PC-3 (cell line): Measurements from ENCODE around the gene HIPK2. TPM values are rescaled to one million over a fixed set of nuclear protein-coding genes. Genes with fewer than 3 reads are reported as not detected.
A peak's percentile ranks its signal among the peaks of the same experiment; 100 is the strongest.

Source experiments
- ATAC-seq: fragments of 200-7000 bp; cut with Tn5 transposase; 2 replicates; pipeline ENCODE4 v1.9.1; 2020; ENCODE audit warnings: mild to moderate bottlenecking, moderate library complexity
- BruUV-seq: library from RNA; stranded (reverse); fragments of 400-500 nt; replicated peaks from 2 replicates; lab custom pipeline; 2021; lab: Mats Ljungman, UMichigan
- CTCF ChIA-PET: fragments of 300-600 bp; sonication (Branson Sonifier 250); formaldehyde crosslinking; loops from one replicate; lab custom pipeline; 2022; ENCODE audit warnings: antibody characterized with exemption; lab: Charles Lee
- POLR2A ChIA-PET: fragments of 300-600 bp; sonication (Branson Sonifier 250); formaldehyde crosslinking; loops from one replicate; lab custom pipeline; 2022; ENCODE audit warnings: antibody characterized with exemption; ENCODE audit not compliant: unreplicated experiment; lab: Charles Lee
- DNase-seq: peaks from one replicate; pipeline ENCODE4 v3.0.0-alpha.2; 2015
- H2AFZ ChIP-seq: fragments of 300-600 bp; sonication (generic); 2 replicates; pipeline ENCODE4 v1.6.0; 2016; ENCODE audit warnings: antibody characterized with exemption, low read length
- H3F3A ChIP-seq: fragments of 300-600 bp; sonication (generic); one replicate; pipeline ENCODE4 v1.6.0; 2017; ENCODE audit warnings: antibody characterized with exemption, low read length, control low read depth, mild to moderate bottlenecking; ENCODE audit not compliant: unreplicated experiment
- H3K27ac ChIP-seq: fragments of 300-600 bp; sonication (generic); 2 replicates; pipeline ENCODE4 v1.5.1; 2016; ENCODE audit warnings: mild to moderate bottlenecking, low read length
- H3K27me3 ChIP-seq: fragments of 300-600 bp; sonication (generic); 2 replicates; pipeline ENCODE4 v1.6.1; 2016; ENCODE audit warnings: low read length, mixed read lengths
- H3K36me3 ChIP-seq: fragments of 300-600 bp; sonication (generic); 2 replicates; pipeline ENCODE4 v1.6.1; 2016; ENCODE audit warnings: low read depth, mixed run types, low read length, mixed read lengths
- H3K4me1 ChIP-seq: fragments of 300-600 bp; sonication (generic); 2 replicates; pipeline ENCODE4 v1.5.1; 2016; ENCODE audit warnings: low read length; ENCODE audit not compliant: insufficient read depth
- H3K4me2 ChIP-seq: fragments of 300-600 bp; sonication (generic); 2 replicates; pipeline ENCODE4 v1.6.0; 2016; ENCODE audit warnings: low read length
- H3K4me3 ChIP-seq: fragments of 300-600 bp; sonication (generic); 2 replicates; pipeline ENCODE4 v1.5.1; 2016; ENCODE audit warnings: mild to moderate bottlenecking, low read length, mixed read lengths
- H3K79me2 ChIP-seq: fragments of 300-600 bp; sonication (generic); 2 replicates; pipeline ENCODE4 v1.6.1; 2017; ENCODE audit warnings: low read length, mixed read lengths
- H3K9ac ChIP-seq: fragments of 300-600 bp; sonication (generic); 2 replicates; pipeline ENCODE4 v1.6.0; 2016; ENCODE audit warnings: mild to moderate bottlenecking, low read length
- H3K9me2 ChIP-seq: fragments of 300-600 bp; sonication (generic); replicated peaks from 2 replicates; pipeline ENCODE4 v1.6.1; 2016; ENCODE audit warnings: mixed run types, low read length, mixed read lengths
- H3K9me3 ChIP-seq: fragments of 300-600 bp; sonication (generic); 2 replicates; pipeline ENCODE4 v1.6.1; 2016; ENCODE audit warnings: low read length, mixed read lengths
- H4K20me1 ChIP-seq: fragments of 300-600 bp; sonication (generic); 2 replicates; pipeline ENCODE4 v1.6.1; 2016; ENCODE audit warnings: low read length, mixed read lengths
- EZH2 ChIP-seq: fragments of 300-600 bp; sonication (generic); IDR thresholded peaks from one replicate; pipeline ENCODE4 v1.6.1; 2017; ENCODE audit warnings: antibody characterized with exemption, mild to moderate bottlenecking, low read length; ENCODE audit not compliant: unreplicated experiment
- EZH2phosphoT487 ChIP-seq: fragments of 300-600 bp; sonication (generic); IDR thresholded peaks from 2 replicates; pipeline ENCODE4 v1.6.1; 2018; ENCODE audit warnings: mild to moderate bottlenecking, antibody characterized with exemption, low read length, borderline replicate concordance
- intact Hi-C: fragments of 100-400 bp; cut with micrococcal nuclease; formaldehyde crosslinking; loops from 2 replicates; pipeline ENCODE4 v1.9.0; 2023
- total RNA-seq: library from RNA; depleted of rRNA; stranded (reverse); fragments of >200 nt; gene quantifications from 2 replicates; pipeline ENCODE4 v1.2.3, GENCODE V29; 2014
- TF ChIP-seq, protein P1 (sequence below): fragments of 300-600 bp; sonication (generic); conservative IDR thresholded peaks from 2 replicates; pipeline ENCODE4 v1.5.1; 2017; ENCODE audit warnings: antibody characterized with exemption, low read depth, mild to moderate bottlenecking, low read length

The HIPK2 gene
- total RNA-seq, 1 experiment from 2014 or later = 38.1 TPM

DNA sequence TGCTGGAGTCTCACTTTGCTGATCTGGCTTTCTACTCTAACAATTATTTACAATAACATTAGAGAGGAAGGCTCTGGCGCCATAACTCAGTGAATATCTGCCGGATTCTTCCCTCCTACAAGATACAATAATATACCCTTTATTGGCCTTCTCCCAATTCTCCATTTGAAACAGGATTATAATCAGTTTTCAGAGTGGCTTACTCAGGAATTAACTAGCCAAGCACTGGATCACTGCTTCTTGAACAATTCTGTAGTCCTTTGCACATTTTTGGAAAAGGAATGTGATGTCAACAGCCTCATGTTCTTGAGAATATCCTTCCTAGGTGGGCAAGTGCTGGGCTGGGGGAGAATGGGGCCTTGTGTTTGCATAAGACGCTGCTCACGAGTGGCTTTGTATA is 125.9 kb downstream of the HIPK2 start:
- intact Hi-C loops = no loop called here
- H3K9ac ChIP-seq = no peak overlapping the region
- no peak overlapping the region for H3K4me3 ChIP-seq
- CTCF ChIA-PET = interaction anchor here (1.3 kb wide), 1 partner anchor 101 kb away, joined by 5 read pairs; no protein-coding TSS in a partner anchor
- POLR2A ChIA-PET = no interaction called here
- peaks cover 86% of the 10 kb centered on the region for H3K79me2 ChIP-seq
- no peaks in the 10 kb centered on the region for H3K27me3 ChIP-seq
- no peaks in the 10 kb centered on the region for H3K9me2 ChIP-seq
- TF ChIP-seq EZH2 = no peak
- TF ChIP-seq EZH2phosphoT487 = no peak
- BruUV-seq = no TSS peak
- no peak overlapping the region for H2AFZ ChIP-seq
- no peaks in the 10 kb centered on the region for H3F3A ChIP-seq
- H3K27ac ChIP-seq = peak overlapping the region; percentile 20; the same call in 1 of the 2 replicates
- no peak overlapping the region for H3K4me2 ChIP-seq
- H4K20me1 ChIP-seq = no peaks in the 10 kb centered on the region
- H3K9me3 ChIP-seq = no peaks in the 10 kb centered on the region
- H3K36me3 ChIP-seq = peaks cover 3% of the 10 kb centered on the region; the same call in 1 of the 2 replicates
- DNase-seq (no peak), ATAC-seq (no peak)
- H3K4me1 ChIP-seq = peaks cover 24% of the 10 kb centered on the region

DNA sequence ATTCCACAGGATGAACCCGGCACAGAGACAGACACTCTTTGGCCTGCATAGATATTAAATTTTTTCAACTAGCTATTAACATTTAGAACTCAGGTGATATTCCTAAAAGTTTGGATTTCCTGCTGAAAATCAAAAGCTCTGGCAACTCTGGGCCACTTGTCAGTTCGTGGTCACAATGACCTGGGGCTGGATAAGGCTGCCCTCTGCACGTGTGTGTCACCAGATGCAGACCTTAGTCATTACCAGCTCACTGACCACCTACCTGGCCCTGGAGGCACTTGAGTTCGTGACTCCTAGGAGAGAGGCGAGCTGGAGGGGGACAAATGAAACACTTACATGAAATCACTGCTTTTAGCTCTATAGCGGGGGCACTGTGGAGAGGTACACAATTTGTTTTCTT is 126.5 kb downstream of the HIPK2 start:
- Histone ChIP-seq H2AFZ (no peak overlapping the region), H3K9me3 (no peaks in the 10 kb centered on the region), H3K4me2 (no peak overlapping the region), H3K27me3 (no peaks in the 10 kb centered on the region), H3K27ac (peak overlapping the region; percentile 20), H3K4me1 (peaks cover 31% of the 10 kb centered on the region), H3K9ac (no peak overlapping the region), H3K36me3 (peaks cover 3% of the 10 kb centered on the region; the same call in 1 of the 2 replicates), H3F3A (no peaks in the 10 kb centered on the region), H3K4me3 (no peak overlapping the region), H3K9me2 (no peaks in the 10 kb centered on the region), H4K20me1 (no peaks in the 10 kb centered on the region), H3K79me2 (peaks cover 86% of the 10 kb centered on the region)
- intact Hi-C loops = no loop called here
- DNase-seq (peak; percentile 25), ATAC-seq (peak; percentile 34)
- TF ChIP-seq EZH2 (no peak), EZH2phosphoT487 (no peak)
- TF ChIP-seq, protein P1, sequence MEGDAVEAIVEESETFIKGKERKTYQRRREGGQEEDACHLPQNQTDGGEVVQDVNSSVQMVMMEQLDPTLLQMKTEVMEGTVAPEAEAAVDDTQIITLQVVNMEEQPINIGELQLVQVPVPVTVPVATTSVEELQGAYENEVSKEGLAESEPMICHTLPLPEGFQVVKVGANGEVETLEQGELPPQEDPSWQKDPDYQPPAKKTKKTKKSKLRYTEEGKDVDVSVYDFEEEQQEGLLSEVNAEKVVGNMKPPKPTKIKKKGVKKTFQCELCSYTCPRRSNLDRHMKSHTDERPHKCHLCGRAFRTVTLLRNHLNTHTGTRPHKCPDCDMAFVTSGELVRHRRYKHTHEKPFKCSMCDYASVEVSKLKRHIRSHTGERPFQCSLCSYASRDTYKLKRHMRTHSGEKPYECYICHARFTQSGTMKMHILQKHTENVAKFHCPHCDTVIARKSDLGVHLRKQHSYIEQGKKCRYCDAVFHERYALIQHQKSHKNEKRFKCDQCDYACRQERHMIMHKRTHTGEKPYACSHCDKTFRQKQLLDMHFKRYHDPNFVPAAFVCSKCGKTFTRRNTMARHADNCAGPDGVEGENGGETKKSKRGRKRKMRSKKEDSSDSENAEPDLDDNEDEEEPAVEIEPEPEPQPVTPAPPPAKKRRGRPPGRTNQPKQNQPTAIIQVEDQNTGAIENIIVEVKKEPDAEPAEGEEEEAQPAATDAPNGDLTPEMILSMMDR = no peak
- ChIA-PET CTCF (interaction anchor here (1.3 kb wide), 1 partner anchor 102 kb away, joined by 5 read pairs; no protein-coding TSS in a partner anchor), POLR2A (interaction anchor here (0.6 kb wide), 1 partner anchor 23 kb away, joined by 12 read pairs; no protein-coding TSS in a partner anchor)
- BruUV-seq = no TSS peak

DNA sequence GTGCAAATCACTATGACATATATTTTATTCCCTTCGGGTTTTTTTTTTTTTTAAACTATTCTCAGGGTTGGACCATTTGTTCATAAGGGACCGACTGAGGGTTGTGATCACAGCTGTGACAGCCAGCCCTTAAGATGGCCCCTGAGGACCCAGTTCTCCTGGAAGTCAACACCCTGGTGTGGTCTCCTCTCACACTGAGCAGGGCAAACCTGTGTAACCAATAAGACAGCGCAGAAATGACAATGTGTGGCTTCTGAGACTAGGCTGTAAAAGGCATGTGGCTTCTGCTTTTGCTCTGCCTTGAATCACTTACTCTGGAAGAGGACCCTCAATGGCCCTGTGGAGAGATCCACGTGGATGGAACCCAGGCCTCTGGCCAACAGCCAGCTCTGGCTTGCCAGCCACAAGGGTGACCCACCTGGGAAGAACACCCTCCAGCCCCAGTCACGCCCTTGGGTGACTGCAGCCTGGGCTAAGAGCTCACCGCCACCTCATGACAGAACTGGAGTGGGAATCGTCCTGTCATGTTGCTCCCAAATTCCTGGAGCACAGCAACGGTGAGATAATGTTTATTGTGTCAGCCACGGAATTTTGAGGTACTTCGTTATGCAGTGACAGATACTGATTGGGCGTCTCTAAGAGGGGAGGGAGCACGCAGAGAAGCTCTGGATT is 127.2 kb downstream of the HIPK2 start:
- no peaks in the 10 kb centered on the region for H3K9me3 ChIP-seq
- H3K4me3 ChIP-seq = no peak overlapping the region
- ChIA-PET POLR2A (interaction anchor here (0.6 kb wide), 1 partner anchor 23 kb away, joined by 12 read pairs; no protein-coding TSS in a partner anchor), CTCF (interaction anchor here (1.3 kb wide), 1 partner anchor 103 kb away, joined by 5 read pairs; no protein-coding TSS in a partner anchor)
- no peak for ATAC-seq
- no peak overlapping the region for H3K9ac ChIP-seq
- peaks cover 33% of the 10 kb centered on the region for H3K4me1 ChIP-seq
- H4K20me1 ChIP-seq = no peaks in the 10 kb centered on the region
- no peak for DNase-seq
- H3K36me3 ChIP-seq = peaks cover 5% of the 10 kb centered on the region; the same call in 1 of the 2 replicates
- H3K27ac ChIP-seq = peak overlapping the region; percentile 21; the same call in 1 of the 2 replicates
- no peaks in the 10 kb centered on the region for H3K27me3 ChIP-seq
- H2AFZ ChIP-seq = no peak overlapping the region
- BruUV-seq = no TSS peak
- H3F3A ChIP-seq = no peaks in the 10 kb centered on the region
- H3K4me2 ChIP-seq = no peak overlapping the region
- H3K9me2 ChIP-seq = no peaks in the 10 kb centered on the region
- peaks cover 82% of the 10 kb centered on the region for H3K79me2 ChIP-seq
- TF ChIP-seq, protein P1 = no peak
- no peak for TF ChIP-seq EZH2phosphoT487
- no peak for TF ChIP-seq EZH2
- intact Hi-C loops = no loop called here
